NCI-H2196 treated with DMSO at 0.1 percent for 48 hours (cell line): ENCODE results near the gene ARHGEF39.
A peak's percentile ranks its signal among the peaks of the same experiment; 100 is the strongest.

Experiments
- DNase-seq: peaks from one replicate; lab custom pipeline; 2025; ENCODE audit not compliant: unreplicated experiment; lab: John Stamatoyannopoulos, UW

The ARHGEF39 gene

GRCh38 chr9:35691757-35692301 lies 26.8 kb upstream of the ARHGEF39 start:
- no peak for DNase-seq

GRCh38 chr9:35691334-35691650 lies 26.3 kb upstream of the ARHGEF39 start:
- DNase-seq, result no peak

DNA sequence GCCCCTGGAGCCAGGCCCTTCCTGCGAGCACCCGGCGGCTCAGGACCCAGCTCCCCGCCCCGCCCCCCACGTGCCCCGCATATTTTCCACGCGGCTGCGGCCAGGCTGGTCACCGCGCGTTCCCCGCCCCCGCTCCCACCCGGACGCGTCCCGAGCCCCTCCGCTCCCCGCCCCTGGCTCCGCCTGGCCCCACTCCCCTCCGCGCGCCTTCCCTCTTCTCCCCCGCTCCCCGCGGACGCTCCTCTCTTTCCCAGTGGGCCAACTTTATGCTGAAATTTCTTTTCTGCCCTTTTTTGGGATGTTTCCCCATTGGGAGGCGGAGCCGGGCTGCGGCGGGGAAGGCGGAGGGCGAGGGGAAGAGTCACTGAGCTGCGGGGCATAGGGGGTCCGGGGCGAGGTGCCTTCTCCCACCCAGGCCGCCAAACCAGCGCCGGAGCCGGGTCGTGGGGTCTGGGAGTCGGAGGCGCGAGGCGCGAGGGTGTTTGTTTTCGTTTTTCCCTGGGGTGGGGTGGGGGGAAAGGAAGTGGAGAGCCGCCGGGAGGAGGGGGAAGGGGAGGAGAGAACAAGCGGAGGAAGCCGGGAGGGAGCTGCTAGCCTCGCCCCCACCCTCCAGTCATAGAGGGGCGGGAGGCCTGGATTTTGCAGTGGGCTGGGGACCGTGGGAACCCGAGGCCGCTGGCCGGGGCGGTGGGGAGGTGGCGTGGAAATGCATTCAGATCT lies 25.8 kb upstream of the ARHGEF39 start:
- DNase-seq, result peak; percentile 26

DNA sequence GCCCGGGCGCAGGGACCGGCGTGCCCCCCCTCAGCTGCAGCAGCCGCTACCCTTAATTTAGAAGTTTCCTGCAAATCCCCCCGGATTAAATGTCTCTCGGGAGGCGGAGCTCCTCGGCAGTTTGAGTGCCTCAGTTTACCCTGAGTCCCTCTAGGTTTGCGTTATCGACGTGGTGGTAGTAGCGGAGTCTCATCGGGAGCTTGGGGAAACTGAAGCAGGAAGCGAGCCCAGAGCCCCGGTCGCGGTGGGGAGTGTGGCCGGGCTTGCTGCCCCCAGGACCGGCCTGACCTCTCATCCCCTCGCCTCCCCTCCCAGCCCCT lies 25.3 kb upstream of the ARHGEF39 start:
- no peak for DNase-seq

DNA sequence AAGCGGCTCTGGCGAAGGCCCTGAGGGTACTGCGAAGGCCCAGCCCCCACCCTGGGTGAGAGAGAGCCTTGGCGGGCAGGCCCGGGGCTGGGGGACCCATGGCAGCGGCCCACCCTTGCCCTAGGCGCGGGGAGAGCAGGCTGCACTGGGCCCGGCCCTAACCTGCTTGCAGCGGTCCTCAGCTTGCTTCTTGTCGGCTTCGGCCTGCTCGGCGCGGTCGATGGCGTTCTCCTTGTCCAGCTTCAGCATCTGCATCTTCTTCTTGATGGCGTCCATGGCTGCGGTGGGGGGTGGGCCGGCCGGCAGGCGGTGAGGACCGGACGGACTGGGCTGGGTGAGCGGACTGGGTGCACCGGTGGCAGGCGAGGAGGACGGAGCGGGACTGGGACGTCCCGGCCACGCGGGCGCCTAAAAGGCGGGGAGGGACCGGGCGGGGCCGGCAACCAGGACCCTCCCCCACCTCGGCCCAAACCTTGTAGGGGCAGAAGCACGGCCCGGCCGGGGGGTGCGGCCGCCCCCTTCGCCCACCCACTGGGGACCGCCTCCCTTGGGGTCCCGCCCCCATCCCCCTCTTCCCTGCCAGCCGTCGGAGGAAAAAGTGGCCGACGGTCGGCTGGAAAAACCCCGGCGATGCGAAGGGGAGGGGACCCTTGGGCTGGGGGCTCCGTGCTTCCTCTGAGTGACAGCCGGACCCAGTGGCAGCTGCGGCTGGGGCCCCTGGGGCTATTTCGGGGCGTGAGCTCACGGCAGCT lies 24.7 kb upstream of the ARHGEF39 start, which contains the start of gene TPM2:
Gene TPM2, minus strand, starts transcription at position 384 of the 752 bp plus-strand sequence. Its CDS starts 108 bp downstream, at position 276.
- DNase-seq, result no peak

- no peak for DNase-seq
Observed at GRCh38 chr9:35688558-35689541, 23.9 kb upstream of the ARHGEF39 start.

DNA sequence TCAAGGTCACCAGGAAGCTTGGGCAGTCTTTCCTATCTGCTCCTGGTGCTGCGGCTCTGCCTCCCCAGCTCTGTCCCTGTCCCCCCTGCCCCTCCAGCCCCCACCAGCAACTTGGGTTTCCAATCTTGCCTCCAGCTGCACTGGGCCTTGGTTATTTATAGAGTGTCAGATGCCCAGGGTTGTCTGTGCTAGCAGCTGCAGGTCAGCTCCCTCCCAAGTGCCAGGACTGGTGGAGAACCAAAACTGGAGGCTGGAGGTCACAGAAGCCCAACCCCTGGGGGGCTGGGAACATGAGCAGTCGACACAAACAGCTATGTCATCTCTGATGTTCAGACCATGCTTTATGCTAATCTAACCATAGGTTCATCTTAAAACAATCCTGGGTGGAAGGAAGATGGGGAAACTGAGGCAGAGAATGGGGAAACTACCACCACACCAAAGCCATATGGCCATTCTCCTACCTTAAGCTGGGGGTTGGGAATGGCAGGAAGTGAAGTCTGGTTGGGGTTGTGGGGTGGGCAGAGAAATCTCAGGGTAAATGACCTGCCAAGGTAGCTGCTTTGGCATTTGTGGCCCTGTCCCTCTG lies 23.1 kb upstream of the ARHGEF39 start:
- no peak for DNase-seq

GRCh38 chr9:35687306-35687705 lies 22.3 kb upstream of the ARHGEF39 start:
- no peak for DNase-seq

GRCh38 chr9:35686222-35687203 lies 21.5 kb upstream of the ARHGEF39 start:
- no peak for DNase-seq

DNA sequence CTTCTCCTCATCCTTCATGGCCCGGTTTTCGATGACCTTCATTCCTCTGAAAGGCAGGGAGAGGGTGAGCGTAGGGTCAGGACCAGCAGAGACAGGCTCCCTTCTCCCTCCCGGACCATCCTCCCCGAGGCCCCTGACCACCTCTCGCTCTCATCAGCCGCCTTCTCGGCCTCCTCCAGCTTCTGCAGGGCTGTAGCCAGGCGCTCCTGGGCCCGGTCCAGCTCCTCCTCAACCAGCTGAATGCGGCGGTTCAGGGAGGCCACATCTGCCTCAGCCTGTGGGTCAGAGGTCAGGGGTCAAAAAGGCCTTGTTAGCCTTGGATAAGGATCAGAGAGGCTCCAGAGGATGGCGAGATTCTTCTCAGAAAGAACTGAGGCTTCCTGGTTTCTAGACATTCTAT lies 20.5 kb upstream of the ARHGEF39 start:
- no peak for DNase-seq

DNA sequence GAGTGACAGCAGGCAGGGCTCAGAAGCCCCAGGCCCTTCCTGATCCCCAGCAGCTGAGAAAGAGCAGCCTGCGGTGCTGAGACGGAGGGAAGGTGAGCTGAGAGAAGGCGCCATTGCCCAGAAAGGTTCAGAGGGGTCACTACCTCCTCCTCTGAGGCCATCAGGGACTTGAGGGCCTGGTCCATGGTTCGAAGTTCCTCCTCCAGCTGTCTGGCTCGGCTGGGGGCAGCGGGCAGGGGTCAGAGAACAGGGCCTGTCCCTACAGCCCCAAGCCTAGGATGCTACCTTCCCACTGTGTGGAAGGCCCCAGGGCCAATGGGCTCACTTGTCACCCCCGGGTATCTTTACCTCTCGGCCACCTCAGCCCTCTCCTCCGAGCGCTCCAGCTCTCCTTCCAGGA lies 19.9 kb upstream of the ARHGEF39 start:
- DNase-seq, result no peak

DNA sequence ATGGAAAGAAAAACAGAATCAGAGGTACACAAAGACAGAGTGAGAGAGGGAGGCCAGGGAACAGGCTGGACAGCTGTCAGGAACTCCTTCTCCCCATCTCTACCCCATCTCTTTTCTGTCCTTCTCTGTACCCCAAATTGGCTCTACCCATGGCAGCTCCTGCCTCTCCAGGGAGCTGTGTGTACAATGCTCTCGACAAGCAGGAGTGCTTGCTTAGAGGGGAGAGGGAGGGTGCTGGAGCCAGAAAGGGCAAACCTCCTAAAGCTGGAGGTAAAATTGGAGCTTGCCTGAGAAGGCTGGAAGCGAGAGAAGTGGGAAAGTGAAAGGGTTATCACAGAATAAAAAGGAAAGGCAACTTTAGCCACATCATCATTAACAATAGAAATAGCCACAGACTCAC lies 18.3 kb upstream of the ARHGEF39 start:
- DNase-seq, result no peak

DNA sequence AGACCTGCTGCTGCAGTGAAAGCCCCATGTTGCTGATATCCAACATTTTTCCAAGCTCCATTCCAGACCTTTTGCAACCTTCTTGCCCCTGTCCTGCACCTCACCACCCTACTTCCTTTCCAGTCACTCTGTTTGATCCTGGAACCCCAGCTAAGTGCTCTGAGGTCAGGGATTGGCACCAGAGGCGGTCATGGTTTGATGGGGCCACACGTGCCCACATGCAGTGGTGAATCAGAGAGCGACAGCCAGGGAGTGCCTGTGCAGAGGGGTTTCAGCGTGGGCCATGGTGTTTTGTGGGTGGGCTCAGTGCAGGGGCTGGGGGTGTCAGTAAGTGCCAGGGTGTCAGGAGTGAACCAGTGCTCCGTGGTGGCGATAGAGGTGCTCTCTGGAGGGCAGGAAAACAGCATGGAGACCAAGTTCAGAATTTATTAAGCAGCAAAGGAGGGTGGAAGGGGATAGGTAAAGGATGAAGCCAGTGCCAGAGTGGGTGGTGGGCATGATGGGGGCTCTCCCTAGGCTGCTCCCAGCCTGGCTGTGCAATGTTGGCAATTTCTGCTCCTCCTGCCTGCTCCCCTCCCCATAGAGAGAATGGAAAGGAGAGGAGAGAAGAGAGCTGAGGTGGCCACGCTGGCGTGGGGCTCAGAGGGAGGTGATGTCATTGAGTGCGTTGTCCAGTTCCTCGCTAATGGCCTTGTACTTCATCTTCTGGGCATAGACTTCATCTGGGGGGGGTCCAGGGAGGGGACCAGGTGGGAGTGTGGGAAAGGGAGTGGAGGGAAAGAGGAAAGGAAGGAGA lies 17.7 kb upstream of the ARHGEF39 start:
- DNase-seq, result no peak

- DNase-seq, result no peak
Observed at GRCh38 chr9:35682051-35682450, 17.1 kb upstream of the ARHGEF39 start.

GRCh38 chr9:35681341-35682002 lies 16.5 kb upstream of the ARHGEF39 start:
- DNase-seq, result no peak

GRCh38 chr9:35680331-35681105 lies 15.5 kb upstream of the ARHGEF39 start:
- DNase-seq, result no peak

DNA sequence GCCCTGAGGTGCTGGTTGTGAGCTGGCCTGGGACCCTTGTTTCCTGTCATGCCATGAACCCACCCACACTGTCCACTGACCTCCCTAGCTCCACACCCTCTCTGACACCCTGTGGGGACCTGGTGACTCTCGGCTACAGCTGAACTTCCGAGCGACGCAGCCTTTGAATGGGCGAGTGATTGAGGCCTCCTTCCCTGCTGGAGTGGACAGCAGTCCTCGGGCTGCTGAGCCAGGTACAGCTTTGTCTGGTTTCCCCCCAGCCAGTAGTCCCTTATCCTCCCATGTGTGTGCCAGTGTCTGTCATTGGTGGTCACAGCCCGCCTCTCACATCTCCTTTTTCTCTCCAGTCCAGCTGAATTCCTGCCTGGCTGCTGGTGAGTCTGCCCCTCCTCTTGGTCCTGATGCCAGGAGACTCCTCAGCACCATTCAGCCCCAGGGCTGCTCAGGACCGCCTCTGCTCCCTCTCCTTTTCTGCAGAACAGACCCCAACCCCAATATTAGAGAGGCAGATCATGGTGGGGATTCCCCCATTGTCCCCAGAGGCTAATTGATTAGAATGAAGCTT lies 14.9 kb upstream of the ARHGEF39 start:
- no peak for DNase-seq
